HEK293 (cell line): ENCODE results near the gene NANP.

Experiments
- CTCF ChIA-PET: fragments of 350-600 bp; formaldehyde crosslinking; extraction: SDS; loops from one replicate; lab custom pipeline; 2021; ENCODE audit warnings: antibody characterized with exemption; lab: Yijun Ruan, JAX
- POLR2A ChIA-PET: fragments of 300-600 bp; formaldehyde crosslinking; extraction: SDS; loops from one replicate; lab custom pipeline; 2020; ENCODE audit warnings: antibody characterized with exemption, inconsistent platforms; lab: Yijun Ruan, JAX
- H3K27ac ChIP-seq: fragments of 200-500 bp; sonication (Bioruptor generic); 2 replicates; pipeline ENCODE4 v1.5.1; 2014; ENCODE audit warnings: low read depth, low read length, control low read depth, inconsistent platforms; ENCODE audit errors: extremely low read depth
- H3K36me3 ChIP-seq, 2 experiments: fragments of 200-500 bp in 1 of 2; sonication (Bioruptor generic) in 1 of 2; 1 replicate in 1 of 2; 2 replicates in 1 of 2; pipeline ENCODE4 v1.5.1; 2014 to 2017; ENCODE audit warnings: inconsistent platforms in 2 of 2, low read length in 2 of 2; ENCODE audit not compliant: control insufficient read depth in 2 of 2, insufficient read depth in 1 of 2
- H3K4me1 ChIP-seq: fragments of 200-500 bp; sonication (Bioruptor generic); 2 replicates; pipeline ENCODE4 v1.5.1; 2014; ENCODE audit warnings: mild to moderate bottlenecking, low read length, inconsistent platforms; ENCODE audit not compliant: control insufficient read depth, insufficient read depth
- H3K4me3 ChIP-seq: 2 replicates; pipeline ENCODE4 v1.5.1; 2011; ENCODE audit warnings: low read depth, mild to moderate bottlenecking, control low read depth, low read length, moderate library complexity
- H3K9me3 ChIP-seq: fragments of 200-500 bp; sonication (Bioruptor generic); 2 replicates; pipeline ENCODE4 v1.5.1; 2014; ENCODE audit warnings: low read depth, low read length, inconsistent platforms; ENCODE audit not compliant: control insufficient read depth, insufficient read depth
- GLI2 ChIP-seq: fragments of 450-650 bp; formaldehyde crosslinking; IDR thresholded peaks from 2 replicates; pipeline ENCODE4; 2017; ENCODE audit warnings: missing biosample characterization, missing genetic modification characterization, low read depth, borderline replicate concordance
- MYNN ChIP-seq: fragments of 450-650 bp; formaldehyde crosslinking; IDR thresholded peaks from 2 replicates; pipeline ENCODE4 v1.5.1; 2016; ENCODE audit warnings: missing biosample characterization, missing genetic modification characterization, borderline replicate concordance
- SP7 ChIP-seq: fragments of 450-650 bp; formaldehyde crosslinking; IDR thresholded peaks from 2 replicates; pipeline ENCODE4 v1.5.1; 2016; ENCODE audit warnings: missing biosample characterization, missing genetic modification characterization
- ZBTB1 ChIP-seq: fragments of 450-650 bp; formaldehyde crosslinking; IDR thresholded peaks from 2 replicates; pipeline ENCODE4 v1.5.1; 2016; ENCODE audit warnings: missing biosample characterization, missing genetic modification characterization
- ZBTB7A ChIP-seq: fragments of 450-650 bp; formaldehyde crosslinking; IDR thresholded peaks from 2 replicates; pipeline ENCODE4 v1.5.1; 2016; ENCODE audit warnings: low read depth, missing biosample characterization, missing genetic modification characterization
- ZFHX2 ChIP-seq: fragments of 450-650 bp; formaldehyde crosslinking; conservative IDR thresholded peaks from 2 replicates; pipeline ENCODE4 v1.5.1; 2016; ENCODE audit warnings: missing biosample characterization, missing genetic modification characterization
- ZFP37 ChIP-seq: fragments of 450-650 bp; formaldehyde crosslinking; IDR thresholded peaks from 2 replicates; pipeline ENCODE4 v1.5.1; 2016; ENCODE audit warnings: missing biosample characterization, missing genetic modification characterization
- ZNF140 ChIP-seq: fragments of 450-650 bp; formaldehyde crosslinking; IDR thresholded peaks from 2 replicates; pipeline ENCODE4 v1.5.1; 2016; ENCODE audit warnings: missing biosample characterization, missing genetic modification characterization
- ZNF157 ChIP-seq: fragments of 450-650 bp; formaldehyde crosslinking; IDR thresholded peaks from 2 replicates; pipeline ENCODE4 v1.5.1; 2016; ENCODE audit warnings: missing biosample characterization, missing genetic modification characterization
- ZNF19 ChIP-seq: fragments of 450-650 bp; formaldehyde crosslinking; IDR thresholded peaks from 2 replicates; pipeline ENCODE4; 2016; ENCODE audit warnings: missing biosample characterization, missing genetic modification characterization, low read depth
- ZNF221 ChIP-seq: fragments of 450-650 bp; formaldehyde crosslinking; IDR thresholded peaks from 2 replicates; pipeline ENCODE4 v1.5.1; 2017; ENCODE audit warnings: missing biosample characterization, missing genetic modification characterization, borderline replicate concordance
- ZNF473 ChIP-seq: fragments of 450-650 bp; formaldehyde crosslinking; IDR thresholded peaks from 2 replicates; pipeline ENCODE4 v1.5.1; 2017; ENCODE audit warnings: missing biosample characterization, missing genetic modification characterization
- ZNF555 ChIP-seq: fragments of 450-650 bp; formaldehyde crosslinking; conservative IDR thresholded peaks from 2 replicates; pipeline ENCODE4 v1.5.1; 2017; ENCODE audit warnings: missing biosample characterization, mild to moderate bottlenecking, missing genetic modification characterization, inconsistent platforms
- ZNF777 ChIP-seq: fragments of 450-650 bp; formaldehyde crosslinking; IDR thresholded peaks from 2 replicates; pipeline ENCODE4 v1.5.1; 2017; ENCODE audit warnings: missing biosample characterization, missing genetic modification characterization, borderline replicate concordance
- TF ChIP-seq, protein P1 (sequence below): fragments of 450-650 bp; IDR thresholded peaks from 2 replicates; pipeline ENCODE4 v1.5.1; 2018; ENCODE audit warnings: missing biosample characterization, missing genetic modification characterization
- TF ChIP-seq, protein P2 (sequence below): fragments of 450-650 bp; formaldehyde crosslinking; IDR thresholded peaks from 2 replicates; pipeline ENCODE4 v1.5.1; 2016; ENCODE audit warnings: missing biosample characterization, missing genetic modification characterization
- TF ChIP-seq, protein P3 (sequence below): fragments of 450-650 bp; formaldehyde crosslinking; IDR thresholded peaks from 2 replicates; pipeline ENCODE4 v1.5.1; 2017; ENCODE audit warnings: missing biosample characterization, missing genetic modification characterization
- TF ChIP-seq, protein P4 (sequence below): fragments of 450-650 bp; formaldehyde crosslinking; IDR thresholded peaks from 2 replicates; pipeline ENCODE4 v1.5.1; 2017; ENCODE audit warnings: missing biosample characterization, missing genetic modification characterization
- TF ChIP-seq, protein P5 (sequence below): fragments of 450-650 bp; formaldehyde crosslinking; IDR thresholded peaks from 2 replicates; pipeline ENCODE4 v1.5.1; 2016; ENCODE audit warnings: missing biosample characterization, missing genetic modification characterization
- TF ChIP-seq, protein P6 (sequence below): fragments of 450-650 bp; formaldehyde crosslinking; IDR thresholded peaks from 2 replicates; pipeline ENCODE4 v1.5.1; 2016; ENCODE audit warnings: missing biosample characterization, missing genetic modification characterization

The NANP gene

DNA sequence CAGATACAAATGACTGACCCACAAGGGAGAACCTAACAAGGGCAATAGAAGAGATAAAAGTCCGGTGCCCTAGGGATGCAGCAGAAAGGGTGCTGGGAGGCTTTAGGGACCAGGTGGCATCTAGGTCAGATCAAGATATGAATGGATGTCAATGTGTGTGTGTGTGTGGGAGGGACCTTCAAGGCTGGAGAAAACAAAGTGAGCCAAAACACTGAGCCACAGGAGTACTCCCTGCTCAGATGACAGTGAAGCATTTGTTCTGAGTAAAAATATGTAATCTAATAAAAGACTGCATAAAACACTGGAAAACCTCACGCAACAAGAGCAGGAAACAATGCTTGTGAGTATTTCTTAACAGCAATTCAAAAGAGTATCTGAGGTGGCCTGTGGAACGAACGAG, 44.6 kb upstream of the NANP start:
- Histone ChIP-seq H3K9me3 (no peaks in the 10 kb centered on the region), H3K4me3 (no peak overlapping the region), H3K27ac (no peak overlapping the region), H3K4me1 (no peaks in the 10 kb centered on the region)
- ChIA-PET POLR2A (no interaction called here), CTCF (no interaction called here)
- no peak for TF ChIP-seq ZFP37
- 0 out of 2 replicates have a peak, but pooled peaks have one; percentile 16 for TF ChIP-seq ZFHX2
- TF ChIP-seq, all 188 proteins: peak for 1
- peaks cover 0 to 8% of the 10 kb centered on the region in 2 experiments; a peak in 2 of 3 replicates for H3K36me3 ChIP-seq

DNA sequence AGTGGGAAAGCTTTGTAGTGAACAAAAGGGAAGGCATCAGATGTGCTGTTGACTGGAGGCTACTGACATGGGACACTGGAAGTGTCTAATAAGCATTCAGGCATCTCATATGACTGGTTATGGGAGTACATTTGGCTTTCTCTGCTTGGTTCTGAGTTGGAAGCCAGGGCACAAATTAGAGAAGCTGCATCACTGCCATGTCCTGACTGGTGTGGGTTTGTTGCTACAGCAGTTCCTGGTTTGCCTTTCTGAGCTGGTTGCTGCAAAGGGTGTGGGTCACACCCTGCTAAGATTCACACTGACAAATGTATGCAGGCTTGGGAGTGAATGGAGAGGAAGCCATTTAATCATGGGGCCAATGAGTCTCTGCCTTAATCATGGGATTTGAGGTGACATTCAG, 36.2 kb upstream of the NANP start:
- no peak overlapping the region for H3K4me3 ChIP-seq
- ChIA-PET CTCF (no interaction called here), POLR2A (no interaction called here)
- no peak overlapping the region for H3K27ac ChIP-seq
- H3K36me3 ChIP-seq: no peaks in the 10 kb centered on the region
- H3K4me1 ChIP-seq: no peaks in the 10 kb centered on the region
- no peaks in the 10 kb centered on the region for H3K9me3 ChIP-seq
- TF ChIP-seq ZNF777 (tag by site-specific recombination): no peak
- TF ChIP-seq, protein P1, sequence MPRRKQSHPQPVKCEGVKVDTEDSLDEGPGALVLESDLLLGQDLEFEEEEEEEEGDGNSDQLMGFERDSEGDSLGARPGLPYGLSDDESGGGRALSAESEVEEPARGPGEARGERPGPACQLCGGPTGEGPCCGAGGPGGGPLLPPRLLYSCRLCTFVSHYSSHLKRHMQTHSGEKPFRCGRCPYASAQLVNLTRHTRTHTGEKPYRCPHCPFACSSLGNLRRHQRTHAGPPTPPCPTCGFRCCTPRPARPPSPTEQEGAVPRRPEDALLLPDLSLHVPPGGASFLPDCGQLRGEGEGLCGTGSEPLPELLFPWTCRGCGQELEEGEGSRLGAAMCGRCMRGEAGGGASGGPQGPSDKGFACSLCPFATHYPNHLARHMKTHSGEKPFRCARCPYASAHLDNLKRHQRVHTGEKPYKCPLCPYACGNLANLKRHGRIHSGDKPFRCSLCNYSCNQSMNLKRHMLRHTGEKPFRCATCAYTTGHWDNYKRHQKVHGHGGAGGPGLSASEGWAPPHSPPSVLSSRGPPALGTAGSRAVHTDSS: no peak
- TF ChIP-seq, protein P2, sequence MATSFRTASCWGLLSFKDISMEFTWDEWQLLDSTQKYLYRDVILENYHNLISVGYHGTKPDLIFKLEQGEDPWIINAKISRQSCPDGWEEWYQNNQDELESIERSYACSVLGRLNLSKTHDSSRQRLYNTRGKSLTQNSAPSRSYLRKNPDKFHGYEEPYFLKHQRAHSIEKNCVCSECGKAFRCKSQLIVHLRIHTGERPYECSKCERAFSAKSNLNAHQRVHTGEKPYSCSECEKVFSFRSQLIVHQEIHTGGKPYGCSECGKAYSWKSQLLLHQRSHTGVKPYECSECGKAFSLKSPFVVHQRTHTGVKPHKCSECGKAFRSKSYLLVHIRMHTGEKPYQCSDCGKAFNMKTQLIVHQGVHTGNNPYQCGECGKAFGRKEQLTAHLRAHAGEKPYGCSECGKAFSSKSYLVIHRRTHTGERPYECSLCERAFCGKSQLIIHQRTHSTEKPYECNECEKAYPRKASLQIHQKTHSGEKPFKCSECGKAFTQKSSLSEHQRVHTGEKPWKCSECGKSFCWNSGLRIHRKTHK (tag by site-specific recombination): no peak
- TF ChIP-seq, protein P3, sequence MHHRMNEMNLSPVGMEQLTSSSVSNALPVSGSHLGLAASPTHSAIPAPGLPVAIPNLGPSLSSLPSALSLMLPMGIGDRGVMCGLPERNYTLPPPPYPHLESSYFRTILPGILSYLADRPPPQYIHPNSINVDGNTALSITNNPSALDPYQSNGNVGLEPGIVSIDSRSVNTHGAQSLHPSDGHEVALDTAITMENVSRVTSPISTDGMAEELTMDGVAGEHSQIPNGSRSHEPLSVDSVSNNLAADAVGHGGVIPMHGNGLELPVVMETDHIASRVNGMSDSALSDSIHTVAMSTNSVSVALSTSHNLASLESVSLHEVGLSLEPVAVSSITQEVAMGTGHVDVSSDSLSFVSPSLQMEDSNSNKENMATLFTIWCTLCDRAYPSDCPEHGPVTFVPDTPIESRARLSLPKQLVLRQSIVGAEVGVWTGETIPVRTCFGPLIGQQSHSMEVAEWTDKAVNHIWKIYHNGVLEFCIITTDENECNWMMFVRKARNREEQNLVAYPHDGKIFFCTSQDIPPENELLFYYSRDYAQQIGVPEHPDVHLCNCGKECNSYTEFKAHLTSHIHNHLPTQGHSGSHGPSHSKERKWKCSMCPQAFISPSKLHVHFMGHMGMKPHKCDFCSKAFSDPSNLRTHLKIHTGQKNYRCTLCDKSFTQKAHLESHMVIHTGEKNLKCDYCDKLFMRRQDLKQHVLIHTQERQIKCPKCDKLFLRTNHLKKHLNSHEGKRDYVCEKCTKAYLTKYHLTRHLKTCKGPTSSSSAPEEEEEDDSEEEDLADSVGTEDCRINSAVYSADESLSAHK (tag by site-specific recombination): no peak
- no peak for TF ChIP-seq ZNF157 (tag by site-specific recombination)
- TF ChIP-seq ZNF140: no peak
- TF ChIP-seq, protein P4, sequence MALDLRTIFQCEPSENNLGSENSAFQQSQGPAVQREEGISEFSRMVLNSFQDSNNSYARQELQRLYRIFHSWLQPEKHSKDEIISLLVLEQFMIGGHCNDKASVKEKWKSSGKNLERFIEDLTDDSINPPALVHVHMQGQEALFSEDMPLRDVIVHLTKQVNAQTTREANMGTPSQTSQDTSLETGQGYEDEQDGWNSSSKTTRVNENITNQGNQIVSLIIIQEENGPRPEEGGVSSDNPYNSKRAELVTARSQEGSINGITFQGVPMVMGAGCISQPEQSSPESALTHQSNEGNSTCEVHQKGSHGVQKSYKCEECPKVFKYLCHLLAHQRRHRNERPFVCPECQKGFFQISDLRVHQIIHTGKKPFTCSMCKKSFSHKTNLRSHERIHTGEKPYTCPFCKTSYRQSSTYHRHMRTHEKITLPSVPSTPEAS (tag by site-specific recombination): no peak
- TF ChIP-seq ZNF473 (tag by site-specific recombination): no peak
- no peak for TF ChIP-seq ZNF19 (tag by site-specific recombination)
- no peak for TF ChIP-seq ZBTB7A (tag by site-specific recombination)
- TF ChIP-seq, protein P5, sequence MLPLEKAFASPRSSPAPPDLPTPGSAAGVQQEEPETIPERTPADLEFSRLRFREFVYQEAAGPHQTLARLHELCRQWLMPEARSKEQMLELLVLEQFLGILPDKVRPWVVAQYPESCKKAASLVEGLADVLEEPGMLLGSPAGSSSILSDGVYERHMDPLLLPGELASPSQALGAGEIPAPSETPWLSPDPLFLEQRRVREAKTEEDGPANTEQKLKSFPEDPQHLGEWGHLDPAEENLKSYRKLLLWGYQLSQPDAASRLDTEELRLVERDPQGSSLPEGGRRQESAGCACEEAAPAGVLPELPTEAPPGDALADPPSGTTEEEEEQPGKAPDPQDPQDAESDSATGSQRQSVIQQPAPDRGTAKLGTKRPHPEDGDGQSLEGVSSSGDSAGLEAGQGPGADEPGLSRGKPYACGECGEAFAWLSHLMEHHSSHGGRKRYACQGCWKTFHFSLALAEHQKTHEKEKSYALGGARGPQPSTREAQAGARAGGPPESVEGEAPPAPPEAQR: no peak
- TF ChIP-seq SP7 (tag by site-specific recombination): no peak

GRCh38 chr20:25654487-25654886, 30.7 kb upstream of the NANP start:
- CTCF ChIA-PET: no interaction called here
- TF ChIP-seq, protein P6, sequence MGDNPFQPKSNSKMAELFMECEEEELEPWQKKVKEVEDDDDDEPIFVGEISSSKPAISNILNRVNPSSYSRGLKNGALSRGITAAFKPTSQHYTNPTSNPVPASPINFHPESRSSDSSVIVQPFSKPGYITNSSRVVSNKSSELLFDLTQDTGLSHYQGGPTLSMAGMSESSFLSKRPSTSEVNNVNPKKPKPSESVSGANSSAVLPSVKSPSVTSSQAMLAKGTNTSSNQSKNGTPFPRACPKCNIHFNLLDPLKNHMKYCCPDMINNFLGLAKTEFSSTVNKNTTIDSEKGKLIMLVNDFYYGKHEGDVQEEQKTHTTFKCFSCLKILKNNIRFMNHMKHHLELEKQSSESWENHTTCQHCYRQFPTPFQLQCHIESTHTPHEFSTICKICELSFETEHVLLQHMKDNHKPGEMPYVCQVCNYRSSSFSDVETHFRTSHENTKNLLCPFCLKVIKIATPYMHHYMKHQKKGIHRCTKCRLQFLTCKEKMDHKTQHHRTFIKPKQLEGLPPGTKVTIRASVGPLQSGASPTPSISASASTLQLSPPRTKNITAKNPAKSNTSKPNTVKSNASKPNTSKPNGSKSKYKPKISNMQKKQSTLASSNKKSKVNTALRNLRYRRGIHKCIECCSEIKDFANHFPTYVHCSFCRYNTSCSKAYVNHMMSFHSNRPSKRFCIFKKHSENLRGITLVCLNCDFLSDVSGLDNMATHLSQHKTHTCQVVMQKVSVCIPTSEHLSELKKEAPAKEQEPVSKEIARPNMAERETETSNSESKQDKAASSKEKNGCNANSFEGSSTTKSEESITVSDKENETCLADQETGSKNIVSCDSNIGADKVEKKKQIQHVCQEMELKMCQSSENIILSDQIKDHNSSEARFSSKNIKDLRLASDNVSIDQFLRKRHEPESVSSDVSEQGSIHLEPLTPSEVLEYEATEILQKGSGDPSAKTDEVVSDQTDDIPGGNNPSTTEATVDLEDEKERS (tag by site-specific recombination): no peak
- no peak for TF ChIP-seq ZNF221 (tag by site-specific recombination)
- TF ChIP-seq ZNF555 (tag by site-specific recombination): no peak
- TF ChIP-seq MYNN (tag by site-specific recombination): no peak
- no peak for TF ChIP-seq ZBTB1 (tag by site-specific recombination)
- TF ChIP-seq GLI2 (tag by site-specific recombination): no peak

More at GRCh38 chr20:25654487-25654886, 30.7 kb upstream of the NANP start:
- POLR2A ChIA-PET: no interaction called here
- H3K36me3 ChIP-seq: no peaks in the 10 kb centered on the region; a peak in 1 of 3 replicates
- no peaks in the 10 kb centered on the region for H3K9me3 ChIP-seq
- H3K4me3 ChIP-seq: no peak overlapping the region
- no peaks in the 10 kb centered on the region for H3K4me1 ChIP-seq
- no peak overlapping the region for H3K27ac ChIP-seq
